GM23248 (cell line): Measurements from ENCODE around the gene SCAANT1.

Experiments
- EZH2 ChIP-seq: fragments of 200-600 bp; sonication (generic); IDR thresholded peaks from 2 replicates; pipeline ENCODE4 v1.6.1; 2018; ENCODE audit warnings: antibody characterized with exemption, mild to moderate bottlenecking; ENCODE audit not compliant: insufficient read depth, poor library complexity, severe bottlenecking
- EZH2phosphoT487 ChIP-seq: fragments of 200-600 bp; sonication (generic); IDR thresholded peaks from 2 replicates; pipeline ENCODE4 v1.6.1; 2018; ENCODE audit warnings: antibody characterized with exemption, moderate library complexity, mild to moderate bottlenecking, low read depth; ENCODE audit not compliant: insufficient read depth

DNA sequence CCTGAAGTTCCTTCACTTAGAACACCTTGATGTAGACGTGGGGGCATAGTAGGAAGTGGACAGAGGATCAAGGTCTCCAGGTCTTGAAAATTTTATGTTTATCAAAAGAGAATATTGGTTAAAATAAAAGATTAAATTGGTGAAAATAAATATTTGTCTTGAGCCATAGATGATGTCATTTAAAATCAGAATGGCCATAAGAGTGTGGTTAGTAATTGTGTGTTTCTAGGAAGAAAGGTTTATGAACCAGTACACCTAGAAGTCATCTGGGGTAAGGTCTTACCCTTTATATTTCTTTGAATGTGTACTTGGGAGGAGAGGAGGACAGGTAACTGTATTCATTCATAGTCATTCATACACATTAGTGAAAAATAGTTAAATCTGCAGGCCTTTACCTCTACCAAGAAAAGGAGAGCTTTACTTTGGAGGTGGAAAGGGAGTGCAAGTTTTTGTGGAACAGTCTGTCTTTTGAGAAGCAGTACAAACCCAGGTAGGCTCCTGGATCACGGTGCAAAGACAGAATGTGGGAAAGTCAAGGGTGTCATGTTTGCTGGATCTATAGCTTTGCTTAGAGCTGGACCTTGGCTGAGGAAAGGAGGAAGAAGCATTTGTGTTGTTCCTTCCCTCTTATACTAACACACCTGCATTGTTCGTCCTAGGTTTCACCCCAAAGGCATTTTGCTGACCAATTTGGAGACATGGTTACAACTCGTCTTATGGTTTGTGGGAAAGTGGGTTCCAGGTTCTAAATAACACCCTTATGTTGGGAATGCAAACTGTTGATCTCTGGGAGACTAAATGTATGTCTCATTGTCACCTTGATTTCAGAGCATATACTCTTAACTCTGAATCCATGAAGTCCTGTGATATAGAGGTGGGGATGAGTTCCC is 6.2 kb downstream of the SCAANT1 start:
- no peak for TF ChIP-seq EZH2
- no peak for TF ChIP-seq EZH2phosphoT487
